ENCODE results near the gene PMM1.

PMM1 gene

GRCh38 chr22:41543854-41544670 is 45.6 kb downstream of the PMM1 start, which contains the start of gene POLR3H:
POLR3H (minus strand) TSS chr22:41544470; CDS start chr22:41544101, 369 bp downstream.
- H3K27ac ChIP-seq = peak within 1 kb of the TSS; percentile 85 to 95
- peak within 1 kb of the TSS; percentile 88 for H3K4me3 ChIP-seq
- peak; percentile 46 for TF ChIP-seq CTCF (IDR thresholded peaks at IDR 0.05)
- peak; percentile 98 for DNase-seq (ENCODE audit: low spot score)

- no peak for TF ChIP-seq CTCF (IDR thresholded peaks at IDR 0.05)
- H3K27ac ChIP-seq = no peak overlapping the region
- H3K4me3 ChIP-seq = no peak overlapping the region
Measured at GRCh38 chr22:41542224-41542623, 47.4 kb downstream of the PMM1 start.

GRCh38 chr22:41541484-41541883 is 48.2 kb downstream of the PMM1 start:
- no peak overlapping the region for H3K27ac ChIP-seq
- no peak overlapping the region for H3K4me3 ChIP-seq
- DNase-seq (ENCODE audit: low spot score) = no peak
- no peak for TF ChIP-seq CTCF (IDR thresholded peaks at IDR 0.05)

More at GRCh38 chr22:41542224-41542623, 47.4 kb downstream of the PMM1 start:
- no peak for DNase-seq (ENCODE audit: low spot score)

- H3K27ac ChIP-seq = no peak overlapping the region
- TF ChIP-seq CTCF (IDR thresholded peaks at IDR 0.05) = no peak
- H3K4me3 ChIP-seq = no peak overlapping the region
- no peak for DNase-seq (ENCODE audit: low spot score)
Measured at GRCh38 chr22:41540365-41540764, 49.3 kb downstream of the PMM1 start.

- H3K4me3 ChIP-seq = no peak overlapping the region
- no peak for DNase-seq (ENCODE audit: low spot score)
- TF ChIP-seq CTCF (IDR thresholded peaks at IDR 0.05) = no peak
- no peak overlapping the region for H3K27ac ChIP-seq
Measured at GRCh38 chr22:41540006-41540315, 49.7 kb downstream of the PMM1 start.

- TF ChIP-seq CTCF (IDR thresholded peaks at IDR 0.05) = no peak
- no peak for DNase-seq (ENCODE audit: low spot score)
- H3K27ac ChIP-seq = no peak overlapping the region
Measured at GRCh38 chr22:41539146-41540005, 50.3 kb downstream of the PMM1 start.

More at GRCh38 chr22:41539146-41540005, 50.3 kb downstream of the PMM1 start:
- H3K4me3 ChIP-seq = no peak overlapping the region
